Colon (tissue), 2 donors: ENCODE results near the gene TRMT6.

Experiments
- FAIRE-seq: peaks from 2 replicates; lab custom pipeline; 2012; peaks lifted over from hg19 to GRCh38; lab: Jason Lieb, UNC
- donor health status: control.
- donor health status: control.

Gene TRMT6

DNA sequence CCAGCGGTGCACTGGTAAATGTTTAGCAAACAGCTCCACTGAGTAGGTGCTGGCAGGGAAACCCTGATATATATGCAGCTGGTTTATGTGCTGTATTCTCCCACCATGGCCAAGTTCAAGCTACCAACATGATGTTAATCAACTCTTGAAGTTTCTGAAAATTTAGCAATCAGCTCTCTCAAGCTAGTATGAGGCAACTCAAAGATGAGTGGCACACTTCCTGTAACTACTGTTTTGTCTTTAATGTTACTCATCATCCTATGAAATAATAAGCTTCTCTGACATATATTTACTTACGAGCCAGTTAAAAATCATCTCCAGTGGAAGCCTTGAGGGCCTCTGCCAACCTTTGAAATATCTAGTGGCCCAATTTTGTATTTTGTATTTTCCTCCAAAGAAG, 54.7 kb downstream of the TRMT6 start:
- FAIRE-seq: no peak

DNA sequence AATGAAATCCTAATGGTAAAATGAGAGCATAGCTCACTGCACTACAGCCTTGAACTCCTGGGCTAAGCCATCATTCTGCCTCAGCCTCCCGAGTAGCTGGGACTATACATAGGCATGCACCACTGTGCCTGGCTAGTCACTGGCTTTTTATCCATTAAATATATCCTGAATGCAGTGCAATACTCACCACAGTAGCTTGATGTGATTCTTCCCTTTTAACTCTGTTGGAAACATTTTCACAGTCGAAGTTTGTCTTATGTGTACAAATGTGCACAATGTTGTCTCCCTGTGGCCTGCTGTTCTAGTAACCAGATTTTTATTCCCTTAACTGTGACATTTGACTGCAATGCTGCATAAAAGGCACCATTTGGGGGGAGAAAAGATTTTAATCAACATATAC, 56.7 kb downstream of the TRMT6 start:
- FAIRE-seq: no peak

GRCh38 chr20:5893052-5893451, 57.3 kb downstream of the TRMT6 start:
- no peak for FAIRE-seq

DNA sequence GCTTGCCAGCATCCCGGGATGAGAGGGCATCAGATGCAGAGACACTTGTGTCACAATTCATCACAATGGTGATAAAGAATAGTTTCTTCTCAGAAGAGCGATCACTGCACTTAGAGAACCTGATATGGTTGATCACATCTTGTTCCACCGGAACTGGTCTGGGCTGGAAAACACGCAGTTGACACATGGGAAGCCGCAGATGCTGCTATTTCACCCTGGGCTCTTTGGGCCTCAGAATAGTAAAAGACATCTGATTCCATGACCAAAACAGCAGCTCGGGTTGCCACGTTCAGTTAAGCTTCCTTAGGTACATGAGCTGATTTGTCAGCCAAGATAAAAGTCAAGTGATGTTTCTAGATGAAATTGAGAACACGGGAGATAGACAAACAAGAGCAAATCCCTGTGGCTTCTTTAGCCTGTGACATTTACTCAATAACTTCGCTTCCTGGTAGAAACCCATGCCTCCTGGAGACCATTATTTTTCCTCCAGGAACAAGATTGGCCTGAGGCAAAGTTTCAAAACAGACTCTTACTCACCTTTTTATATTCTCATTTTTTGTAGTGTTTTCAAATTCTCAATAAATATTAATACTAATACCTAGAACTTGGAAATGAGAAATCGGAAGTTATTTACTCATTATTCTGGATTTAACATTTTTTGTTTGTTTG, 59.4 kb downstream of the TRMT6 start:
- no peak for FAIRE-seq

DNA sequence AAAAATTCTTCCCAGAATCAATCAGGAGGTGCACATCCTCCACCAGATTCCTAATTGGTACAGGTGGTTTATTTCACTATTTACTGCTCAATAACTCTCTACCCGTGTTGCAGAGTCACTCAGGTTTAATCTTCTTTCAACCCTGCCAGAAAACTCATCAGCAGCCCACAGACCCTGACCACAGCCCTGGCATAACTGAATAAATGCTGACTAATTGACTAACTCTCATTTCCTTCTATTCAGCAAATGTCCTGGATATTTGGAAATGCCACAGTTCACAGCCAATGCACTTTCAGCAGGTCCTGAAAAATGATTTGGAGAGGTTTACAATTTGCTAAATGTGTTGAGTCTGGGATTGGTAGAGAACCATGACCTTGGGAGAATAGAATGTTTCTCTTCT, 62.3 kb downstream of the TRMT6 start:
- no peak for FAIRE-seq

- no peak for FAIRE-seq
Observed at GRCh38 chr20:5887386-5887785, 62.9 kb downstream of the TRMT6 start.
